GM18511 (cell line): ENCODE results near the gene FRAT1.

ENCODE experiments used
- ATAC-seq: cut with Tn5 transposase; IDR thresholded peaks from one replicate; pipeline ENCODE4 v1.9.1; 2021; ENCODE audit warnings: mild to moderate bottlenecking, moderate library complexity; ENCODE audit not compliant: unreplicated experiment

Gene FRAT1

GRCh38 chr10:97307866-97308780 lies 10.9 kb upstream of the FRAT1 start:
- ATAC-seq = no peak

DNA sequence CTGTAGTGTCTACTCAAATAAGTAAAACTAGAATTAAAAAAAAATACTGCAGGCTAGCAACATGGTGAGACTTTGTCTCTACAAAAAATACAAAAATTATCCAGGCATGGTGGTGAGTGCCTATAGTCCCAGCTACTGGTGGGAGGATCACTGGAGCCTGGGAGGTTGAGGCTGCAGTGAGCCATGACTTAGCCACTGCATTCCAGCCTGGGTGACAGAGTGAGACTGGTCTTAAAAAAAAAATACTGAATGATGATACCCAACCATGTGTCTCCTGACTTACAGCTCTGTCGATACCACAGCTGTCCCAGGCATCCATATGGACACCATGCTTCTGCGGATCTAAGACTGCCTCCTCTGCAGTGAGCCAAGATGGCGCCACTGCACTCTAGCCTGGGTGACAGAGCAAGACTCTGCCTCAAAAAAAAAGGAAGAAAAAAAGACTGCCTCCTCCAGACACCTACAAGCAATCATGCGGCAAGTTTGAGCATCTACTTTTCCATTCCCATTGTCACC lies 7.9 kb upstream of the FRAT1 start:
- no peak for ATAC-seq

DNA sequence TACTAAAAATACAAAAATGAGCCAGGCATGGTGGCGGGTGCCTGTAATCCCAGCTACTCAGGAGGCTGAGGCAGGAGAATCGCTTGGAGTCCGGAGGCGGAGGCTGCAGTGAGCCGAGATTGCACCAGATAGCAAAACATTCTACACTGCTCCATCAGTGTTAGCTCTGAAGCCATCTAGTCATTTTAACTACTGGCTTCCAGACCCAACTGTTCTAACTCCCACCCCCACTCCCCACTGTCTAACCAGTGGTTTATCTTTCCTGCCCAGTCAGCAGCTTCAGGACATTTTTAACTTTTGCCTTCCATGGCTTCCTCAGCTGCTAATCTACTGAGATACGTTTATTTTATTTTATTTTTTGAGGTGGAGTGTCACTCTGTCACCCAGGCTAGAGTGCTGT lies 6.2 kb upstream of the FRAT1 start:
- ATAC-seq = no peak

- no peak for ATAC-seq
These were observed 4.4 kb upstream of the FRAT1 start for GRCh38 chr10:97314671-97315070.

DNA sequence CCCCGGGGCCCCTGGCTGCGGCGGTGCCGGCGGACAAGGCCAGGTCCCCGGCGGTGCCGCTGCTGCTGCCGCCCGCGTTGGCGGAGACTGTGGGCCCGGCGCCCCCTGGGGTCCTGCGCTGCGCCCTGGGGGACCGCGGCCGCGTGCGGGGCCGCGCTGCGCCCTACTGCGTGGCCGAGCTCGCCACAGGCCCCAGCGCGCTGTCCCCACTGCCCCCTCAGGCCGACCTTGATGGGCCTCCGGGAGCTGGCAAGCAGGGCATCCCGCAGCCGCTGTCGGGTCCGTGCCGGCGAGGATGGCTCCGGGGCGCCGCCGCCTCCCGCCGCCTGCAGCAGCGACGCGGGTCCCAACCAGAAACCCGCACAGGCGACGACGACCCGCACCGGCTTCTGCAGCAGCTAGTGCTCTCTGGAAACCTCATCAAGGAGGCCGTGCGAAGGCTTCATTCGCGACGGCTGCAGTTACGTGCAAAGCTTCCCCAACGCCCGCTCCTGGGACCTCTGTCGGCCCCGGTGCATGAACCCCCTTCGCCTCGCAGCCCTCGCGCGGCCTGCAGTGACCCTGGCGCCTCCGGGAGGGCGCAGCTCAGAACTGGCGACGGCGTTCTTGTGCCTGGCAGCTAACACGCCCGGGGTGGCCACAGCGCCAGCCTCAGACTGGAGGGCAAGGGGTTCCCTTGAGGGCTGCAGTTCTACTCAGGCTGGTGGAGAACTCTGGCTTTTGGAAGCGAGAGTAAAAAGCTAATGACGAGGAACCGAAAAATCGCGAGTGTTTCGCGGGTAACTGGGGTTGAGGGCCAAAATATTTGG lies 804 bp downstream of the FRAT1 start:
- peak; percentile 43 for ATAC-seq

GRCh38 chr10:97320480-97321031 lies 1.5 kb downstream of the FRAT1 start:
- ATAC-seq = peak; percentile 5

DNA sequence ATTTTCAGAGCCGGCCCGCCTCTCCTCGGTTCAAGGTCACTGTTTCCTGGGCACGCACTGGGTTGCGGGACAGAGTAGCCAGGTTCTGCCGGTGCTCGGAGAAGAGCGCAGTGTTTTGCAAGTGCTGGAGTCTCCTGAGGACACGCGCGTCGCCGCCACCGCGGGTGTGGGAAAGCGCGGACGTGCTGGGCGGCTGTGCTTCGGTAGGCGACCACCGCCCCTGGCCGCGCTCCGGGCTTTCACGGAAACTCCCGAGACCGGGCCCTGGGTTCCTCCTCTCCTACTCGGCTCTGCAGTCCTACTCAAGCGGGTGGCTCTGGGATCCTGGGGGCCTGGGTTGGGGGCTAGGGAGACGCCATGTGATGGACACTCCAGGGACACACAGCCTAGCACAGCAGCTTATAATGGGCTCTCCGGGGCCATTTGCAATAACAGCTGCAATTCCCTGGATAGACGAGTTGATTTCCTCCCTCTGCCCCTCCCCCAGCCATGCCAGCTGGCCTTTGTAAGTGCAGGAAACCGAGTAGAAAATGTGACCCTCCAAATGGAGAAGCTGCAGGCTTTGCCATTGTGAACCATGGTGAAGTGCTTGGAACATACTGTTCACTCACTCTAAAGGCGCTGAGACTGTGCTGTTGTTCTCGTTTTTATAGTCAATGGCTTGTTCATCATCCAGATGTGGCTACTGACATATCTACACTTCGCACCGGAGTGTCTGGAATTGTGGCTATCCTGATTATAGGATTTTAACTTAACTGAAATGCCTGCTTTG lies 2.1 kb downstream of the FRAT1 start:
- ATAC-seq = no peak

- no peak for ATAC-seq
These were observed 2.7 kb downstream of the FRAT1 start for GRCh38 chr10:97321804-97322190.

- no peak for ATAC-seq
These were observed 4.4 kb downstream of the FRAT1 start for GRCh38 chr10:97323501-97323900.

DNA sequence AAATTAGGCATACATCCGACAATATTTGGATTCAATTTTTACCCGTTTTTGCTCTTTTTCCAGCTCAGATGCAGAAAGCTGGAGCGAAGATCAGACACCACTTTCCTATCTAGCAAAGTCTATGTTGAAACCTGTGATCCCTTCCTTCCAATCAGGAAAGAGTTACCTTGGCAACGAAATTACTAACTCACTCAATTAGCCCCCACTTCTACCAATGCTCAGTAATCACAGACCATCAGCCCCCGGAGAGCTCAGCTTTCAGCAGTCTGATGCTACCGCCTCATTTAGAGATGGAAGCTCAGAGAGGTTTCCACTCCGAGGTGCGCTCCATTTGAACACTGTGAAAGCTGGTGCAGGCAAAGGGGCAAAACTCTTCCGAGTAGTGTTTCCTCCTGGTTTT lies 6.7 kb downstream of the FRAT1 start:
- ATAC-seq = no peak

DNA sequence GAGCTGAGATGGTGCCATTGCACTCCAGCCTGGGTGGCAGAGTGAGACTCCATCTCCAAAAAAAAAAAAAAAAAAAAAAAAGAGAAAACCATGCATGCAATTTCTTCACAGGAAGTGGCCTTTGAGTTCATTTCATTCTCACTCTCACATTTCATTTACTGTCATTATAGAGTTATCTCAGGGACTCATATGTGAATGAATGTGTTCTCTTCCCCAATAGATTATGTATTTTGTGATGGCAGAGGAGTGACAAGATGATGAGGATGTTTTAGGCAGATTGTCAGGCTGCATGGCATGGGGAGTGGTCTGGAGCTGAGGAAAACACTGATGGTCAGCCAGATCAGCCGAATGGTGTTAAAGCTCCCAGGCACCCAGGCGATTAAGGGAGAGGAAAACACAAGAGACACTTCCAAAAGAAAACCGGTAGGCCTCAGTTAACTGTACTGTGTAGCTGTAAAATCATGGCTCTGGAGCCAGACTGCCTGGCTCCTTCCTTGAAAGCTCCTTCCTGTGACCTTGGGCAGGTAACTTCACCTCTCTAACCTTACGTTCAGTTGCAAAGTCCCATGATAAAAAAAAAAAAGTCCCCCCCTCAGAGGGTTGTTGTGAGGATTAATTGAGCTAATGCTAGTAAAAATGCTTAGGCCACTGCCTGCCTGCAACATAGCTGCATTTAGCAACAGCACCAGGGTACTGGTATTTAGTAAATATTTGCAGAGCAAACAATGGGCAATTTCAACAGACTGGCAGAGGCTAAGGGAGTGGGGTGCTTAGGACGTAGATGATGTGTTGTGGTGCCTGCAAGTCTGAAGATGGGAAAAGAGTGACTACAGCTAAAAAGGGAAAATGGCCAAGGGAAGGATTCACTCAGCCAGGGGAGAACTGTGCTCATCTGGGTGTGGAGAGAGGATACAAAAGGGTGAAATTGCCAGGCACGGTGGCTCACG lies 8.6 kb downstream of the FRAT1 start:
- no peak for ATAC-seq

- no peak for ATAC-seq
These were observed 9.8 kb downstream of the FRAT1 start for GRCh38 chr10:97328646-97329453.

DNA sequence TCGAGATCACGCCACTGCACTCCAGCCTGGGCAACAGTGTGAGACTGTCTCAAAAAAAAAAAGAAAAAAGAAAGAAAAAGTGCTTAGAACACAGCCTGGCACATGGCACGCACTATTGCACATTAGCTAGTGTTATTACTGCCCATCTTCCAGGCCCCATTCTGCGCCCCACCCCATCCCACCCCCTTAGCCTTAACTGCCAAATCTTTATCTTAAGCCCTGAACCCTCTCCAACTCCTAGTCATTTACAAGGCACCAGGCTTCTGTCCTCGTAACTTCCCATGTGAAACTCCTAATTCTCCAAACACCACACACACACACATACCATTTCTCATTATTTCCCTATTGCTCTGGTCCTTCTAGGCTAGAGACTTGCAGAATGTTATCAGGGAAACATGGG lies 10.7 kb downstream of the FRAT1 start:
- ATAC-seq = no peak

DNA sequence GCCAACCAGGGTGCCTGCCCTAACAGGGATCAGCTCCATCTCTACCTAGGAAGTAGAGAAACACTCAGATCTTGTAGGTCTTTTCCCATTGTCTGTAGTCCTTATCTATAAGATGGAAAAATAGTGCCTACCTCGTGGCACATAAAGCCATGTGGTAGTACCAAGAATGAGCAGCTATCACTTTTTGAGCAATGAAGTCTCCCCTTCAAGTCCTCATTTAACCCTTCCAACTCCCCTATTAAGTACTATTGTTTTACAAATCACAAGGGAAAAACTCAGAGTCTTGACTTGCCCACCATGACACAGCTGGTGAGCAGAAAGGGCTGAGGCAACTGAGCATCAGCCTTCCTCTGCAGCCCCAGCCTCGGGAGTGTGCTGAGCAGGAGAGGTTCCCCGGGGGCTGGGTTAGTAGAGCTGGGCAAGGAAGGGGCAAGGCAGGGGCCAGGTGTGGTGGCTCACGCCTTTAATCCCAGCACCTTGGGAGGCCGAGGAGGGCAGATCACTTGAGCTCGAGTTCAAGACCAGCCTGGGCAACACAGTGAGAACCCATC lies 12.2 kb downstream of the FRAT1 start:
- ATAC-seq = no peak

DNA sequence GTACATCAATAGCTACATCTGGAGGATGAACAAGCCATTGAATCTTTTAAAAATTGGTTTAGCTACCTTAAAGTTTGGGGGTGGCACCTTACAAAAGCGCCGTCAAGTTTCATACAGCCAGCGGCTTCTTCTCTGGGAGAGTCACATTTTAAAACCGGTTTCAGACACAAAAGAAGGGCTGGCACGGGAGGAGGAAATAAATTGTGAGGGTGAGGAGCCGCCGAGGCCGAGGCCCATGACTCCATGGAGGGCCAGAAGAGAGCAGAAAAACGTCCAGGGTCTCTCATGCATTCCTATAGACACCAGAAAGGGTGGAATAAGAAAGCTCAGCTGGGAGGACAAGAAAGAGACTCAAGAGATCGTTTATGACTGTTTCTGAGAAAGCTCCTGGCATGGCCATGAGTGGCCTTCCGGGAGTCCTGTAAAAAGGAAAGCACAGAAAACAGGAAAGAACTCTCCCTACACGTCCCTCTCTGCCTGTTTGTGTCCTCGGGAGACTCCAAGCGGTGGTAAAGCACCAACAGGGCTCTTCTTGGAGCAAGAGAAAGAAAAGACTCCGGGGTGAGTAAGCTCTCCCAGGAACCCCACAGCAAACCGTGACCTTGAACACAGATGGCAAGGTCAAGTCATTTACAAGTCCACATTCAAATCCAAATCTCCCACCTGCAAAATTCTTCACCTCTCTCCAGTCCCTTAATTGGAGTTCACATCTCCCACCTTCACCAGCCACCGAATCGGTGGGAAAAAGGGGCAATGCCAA lies 13.7 kb downstream of the FRAT1 start:
- no peak for ATAC-seq

DNA sequence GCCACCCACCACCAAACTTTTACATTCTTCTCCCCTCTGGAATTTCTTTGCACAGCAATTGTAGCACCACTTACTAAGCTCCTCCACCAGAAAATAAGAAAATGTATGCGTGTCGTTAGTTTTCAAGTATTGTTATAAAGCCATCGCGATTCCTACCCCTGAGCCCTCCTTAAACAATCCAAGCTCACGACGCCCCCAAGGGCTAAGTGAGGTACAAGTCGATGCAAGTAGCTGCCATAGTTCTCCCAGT lies 14.2 kb downstream of the FRAT1 start:
- no peak for ATAC-seq

DNA sequence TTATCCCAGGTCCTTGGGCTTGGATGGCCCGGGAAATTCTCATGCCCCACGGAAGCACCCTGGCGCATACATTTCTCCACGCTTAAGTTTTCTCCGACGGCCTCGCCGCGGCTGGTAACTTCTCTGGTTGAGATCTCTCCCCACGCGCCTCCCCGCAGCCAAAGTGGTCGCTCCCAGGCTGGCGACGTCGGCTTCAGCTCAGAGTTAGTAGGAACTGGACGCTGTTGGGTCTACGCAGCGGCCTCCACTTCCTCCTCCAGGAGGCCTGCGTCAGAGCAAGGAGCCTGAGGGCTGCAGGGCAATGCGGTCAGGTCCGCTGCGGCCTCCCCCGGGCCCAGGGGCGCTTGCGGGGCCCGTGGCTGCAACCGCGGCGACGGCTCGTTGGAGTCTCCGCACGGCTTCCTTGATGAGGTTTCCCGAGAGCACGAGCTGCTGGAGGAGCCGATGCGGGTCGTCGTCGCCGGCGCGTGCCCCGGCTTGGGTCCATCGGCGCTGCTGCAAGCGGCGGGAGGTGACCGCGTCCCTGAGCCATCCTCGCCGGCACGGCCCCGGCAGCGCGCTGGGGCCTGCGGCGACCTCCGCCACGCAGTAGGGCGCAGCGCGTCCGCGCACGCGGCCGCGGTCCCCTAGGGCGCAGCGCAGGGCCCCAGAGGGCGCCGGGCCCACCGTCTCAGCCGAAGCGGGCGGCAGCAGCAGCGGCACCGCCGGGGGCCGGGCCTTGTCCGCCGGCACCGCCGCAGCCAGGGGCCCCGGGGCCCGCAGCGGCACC lies 14.7 kb downstream of the FRAT1 start:
- peak; percentile 34 for ATAC-seq
